ENCODE results near the gene THOC1.

GRCh38 chr18:293536-293935, 25.7 kb upstream of the THOC1 start:
- TF ChIP-seq EZH2 (IDR thresholded peaks at IDR 0.05; ENCODE audit: borderline replicate concordance, low read length): no peak
- TF ChIP-seq, protein P1, sequence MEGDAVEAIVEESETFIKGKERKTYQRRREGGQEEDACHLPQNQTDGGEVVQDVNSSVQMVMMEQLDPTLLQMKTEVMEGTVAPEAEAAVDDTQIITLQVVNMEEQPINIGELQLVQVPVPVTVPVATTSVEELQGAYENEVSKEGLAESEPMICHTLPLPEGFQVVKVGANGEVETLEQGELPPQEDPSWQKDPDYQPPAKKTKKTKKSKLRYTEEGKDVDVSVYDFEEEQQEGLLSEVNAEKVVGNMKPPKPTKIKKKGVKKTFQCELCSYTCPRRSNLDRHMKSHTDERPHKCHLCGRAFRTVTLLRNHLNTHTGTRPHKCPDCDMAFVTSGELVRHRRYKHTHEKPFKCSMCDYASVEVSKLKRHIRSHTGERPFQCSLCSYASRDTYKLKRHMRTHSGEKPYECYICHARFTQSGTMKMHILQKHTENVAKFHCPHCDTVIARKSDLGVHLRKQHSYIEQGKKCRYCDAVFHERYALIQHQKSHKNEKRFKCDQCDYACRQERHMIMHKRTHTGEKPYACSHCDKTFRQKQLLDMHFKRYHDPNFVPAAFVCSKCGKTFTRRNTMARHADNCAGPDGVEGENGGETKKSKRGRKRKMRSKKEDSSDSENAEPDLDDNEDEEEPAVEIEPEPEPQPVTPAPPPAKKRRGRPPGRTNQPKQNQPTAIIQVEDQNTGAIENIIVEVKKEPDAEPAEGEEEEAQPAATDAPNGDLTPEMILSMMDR (conservative IDR thresholded peaks at IDR 0.05 in 1 of 2, IDR thresholded peaks at IDR 0.05 in 1 of 2; ENCODE audit: extremely low read depth in 1 of 2, insufficient read depth in 1 of 2, low read depth in 1 of 2, low read length in 2 of 2): no peak

All from mammary epithelial cell (primary cell).